IPS DF 19.7 (cell line): ENCODE results near the gene CPO.
A peak's percentile ranks its signal among the peaks of the same experiment; 100 is the strongest.
"Not testable (repeated sequence)": the region's sequence is repeated elsewhere in the genome, so short reads cannot be mapped to it uniquely, and the experiment has no call there.

Source experiments
- DNase-seq: peaks from one replicate; pipeline ENCODE4 v3.0.0-alpha.2; 2013; ENCODE audit warnings: low read depth, low spot score

CPO gene, protein sequence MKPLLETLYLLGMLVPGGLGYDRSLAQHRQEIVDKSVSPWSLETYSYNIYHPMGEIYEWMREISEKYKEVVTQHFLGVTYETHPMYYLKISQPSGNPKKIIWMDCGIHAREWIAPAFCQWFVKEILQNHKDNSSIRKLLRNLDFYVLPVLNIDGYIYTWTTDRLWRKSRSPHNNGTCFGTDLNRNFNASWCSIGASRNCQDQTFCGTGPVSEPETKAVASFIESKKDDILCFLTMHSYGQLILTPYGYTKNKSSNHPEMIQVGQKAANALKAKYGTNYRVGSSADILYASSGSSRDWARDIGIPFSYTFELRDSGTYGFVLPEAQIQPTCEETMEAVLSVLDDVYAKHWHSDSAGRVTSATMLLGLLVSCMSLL

GRCh38 chr2:206939340-206939739 lies at the start of gene CPO:
CPO (plus strand) TSS chr2:206939518; CDS start chr2:206939600, 82 bp downstream.
- DNase-seq, result no peak

- DNase-seq, result no peak
Measured at GRCh38 chr2:206890179-206890578, 49.1 kb upstream of the CPO start.

GRCh38 chr2:206890926-206891325 lies 48.4 kb upstream of the CPO start:
- DNase-seq, result no peak

DNA sequence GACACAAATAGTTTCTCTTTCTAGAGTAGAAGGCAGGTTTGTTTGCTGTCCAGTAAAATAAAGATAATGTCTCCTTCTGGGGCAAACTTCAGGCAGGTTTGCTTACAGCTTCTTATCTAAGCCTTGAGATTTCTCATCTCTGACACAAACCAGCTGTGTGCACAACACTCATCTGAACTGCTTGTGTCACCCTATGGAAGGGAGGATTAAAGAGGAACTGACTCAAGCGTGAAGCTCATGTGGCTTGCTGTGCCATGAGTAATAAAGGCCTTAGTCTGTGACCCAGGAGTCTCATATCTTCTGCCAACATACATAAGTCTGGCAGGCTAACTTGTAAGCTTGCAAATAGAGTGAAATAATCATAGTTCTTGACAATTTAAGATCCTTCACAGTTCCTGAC lies 24.2 kb upstream of the CPO start:
- DNase-seq, result no peak

DNA sequence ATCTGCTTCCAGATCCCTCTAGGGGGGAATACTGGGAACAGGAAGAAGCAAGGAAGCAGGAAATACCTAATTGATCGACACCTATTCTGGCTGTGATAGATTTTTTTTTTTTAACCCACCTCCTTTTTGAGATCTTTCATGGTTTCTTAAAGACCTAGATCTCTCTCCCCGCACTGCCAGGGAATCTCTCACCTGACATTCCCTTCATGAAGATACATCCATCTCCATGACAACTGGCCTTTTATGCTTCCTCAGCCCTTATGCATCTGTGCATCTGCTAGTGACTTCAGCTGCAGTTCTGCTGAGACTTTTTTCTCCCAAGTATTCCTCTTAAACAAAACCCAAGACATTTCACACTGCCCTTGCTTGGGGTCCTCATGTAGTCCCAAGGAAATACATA lies 21.1 kb upstream of the CPO start:
- DNase-seq, result peak; percentile 15

DNA sequence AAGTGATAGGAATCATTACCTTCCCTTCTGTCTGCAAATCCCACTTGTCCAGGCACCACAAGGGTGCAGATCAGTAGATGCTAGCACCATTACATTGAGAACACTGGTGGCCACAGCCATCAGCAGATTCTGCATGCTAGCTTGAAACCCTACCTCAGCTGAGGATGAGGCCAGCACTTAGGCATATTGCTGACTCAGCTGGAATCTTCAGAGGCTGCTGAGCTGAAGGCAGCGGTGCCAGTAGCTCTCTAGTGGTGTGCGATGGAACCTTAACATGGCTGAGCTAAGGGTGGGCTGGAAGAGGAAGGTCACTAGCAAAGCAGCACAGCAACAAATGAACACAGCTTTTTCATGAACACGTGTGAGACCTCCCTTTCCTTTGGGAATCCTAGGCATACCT lies 19.0 kb upstream of the CPO start:
- DNase-seq, result no peak

DNA sequence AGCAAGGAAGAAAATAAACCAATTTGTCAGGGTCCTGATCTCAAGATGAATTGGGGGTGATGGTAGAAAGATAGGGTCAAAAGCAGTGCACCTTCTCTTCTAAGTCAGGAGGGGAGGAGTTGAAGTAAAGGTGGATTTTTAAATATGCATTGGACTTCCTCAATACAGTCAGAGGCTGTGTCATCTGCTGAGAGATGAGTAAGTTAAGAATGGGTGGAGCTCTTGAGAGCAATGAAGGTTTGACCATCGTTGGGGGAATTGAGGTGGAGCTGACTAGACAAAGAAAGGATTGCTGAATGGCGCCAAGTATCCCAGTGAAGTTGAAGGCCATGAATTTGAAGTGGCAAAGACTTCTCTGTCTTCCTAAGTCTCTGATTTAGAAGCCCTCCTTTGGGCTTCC lies 18.4 kb upstream of the CPO start:
- DNase-seq, result no peak

- no peak for DNase-seq
Measured at GRCh38 chr2:206921529-206921928, 17.8 kb upstream of the CPO start.

- DNase-seq, result no peak
Measured at GRCh38 chr2:206935991-206936842, 3.1 kb upstream of the CPO start.

DNA sequence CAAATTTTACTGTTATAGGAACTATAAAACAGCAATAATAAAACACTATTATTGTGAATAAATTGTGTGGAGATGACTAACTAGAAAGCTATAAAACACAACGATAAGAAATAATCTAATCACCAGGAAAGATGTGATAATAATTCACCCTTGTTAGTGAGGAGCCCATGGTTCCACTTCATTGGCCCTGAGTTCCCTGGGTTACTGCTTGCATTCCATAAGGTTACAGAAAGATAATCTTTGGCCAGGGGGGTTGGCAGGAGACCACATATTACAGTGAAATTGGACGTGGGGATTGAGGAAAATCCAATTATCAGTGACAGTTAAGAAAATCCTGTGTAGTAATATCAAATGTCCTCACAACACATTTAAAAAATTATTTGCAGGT lies 2.5 kb upstream of the CPO start:
- no peak for DNase-seq

DNA sequence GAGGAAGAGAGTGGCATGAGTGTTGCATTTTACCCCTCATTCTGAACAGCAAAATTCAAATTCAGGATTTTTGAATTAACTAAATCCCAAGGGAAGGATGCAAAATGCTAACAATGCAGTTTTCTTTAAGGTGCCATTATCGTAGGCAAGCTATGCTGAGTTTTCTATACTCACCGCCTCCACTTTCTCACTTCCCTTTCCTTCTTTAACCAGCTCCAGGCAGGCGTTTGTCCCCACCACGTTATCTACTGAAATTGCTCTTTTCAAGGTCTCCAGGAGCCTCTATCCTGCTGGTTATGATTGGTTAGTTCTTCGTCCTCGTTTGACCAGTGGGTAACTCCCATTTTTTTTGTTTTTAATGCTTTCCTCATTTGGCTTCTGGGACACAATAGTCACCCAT lies 1.8 kb upstream of the CPO start:
- DNase-seq, result no peak

GRCh38 chr2:206940546-206940945 lies 1.2 kb downstream of the CPO start:
- no peak for DNase-seq

- DNase-seq, result no peak
Measured at GRCh38 chr2:206942592-206943478, 3.5 kb downstream of the CPO start.

DNA sequence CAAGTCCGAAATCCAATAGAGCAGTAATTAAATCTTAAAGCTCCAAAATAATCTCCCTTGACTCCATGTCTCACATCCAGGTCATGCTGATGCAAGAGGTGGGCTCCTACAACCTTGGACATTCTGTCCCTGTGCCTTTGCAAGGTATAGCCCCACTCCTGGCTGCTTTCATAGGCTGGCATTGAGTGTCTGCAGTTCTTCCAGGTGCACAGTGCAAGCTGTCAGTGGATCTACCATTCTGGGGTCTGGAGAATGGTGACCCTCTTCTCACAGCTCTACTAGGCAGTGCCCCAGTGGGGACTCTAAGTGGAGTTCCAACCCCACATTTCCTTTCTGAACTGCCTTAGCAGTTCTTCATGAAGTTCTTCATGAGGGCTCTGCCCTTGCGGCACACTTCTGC lies 14.1 kb downstream of the CPO start:
- DNase-seq, result not testable (repeated sequence)

DNA sequence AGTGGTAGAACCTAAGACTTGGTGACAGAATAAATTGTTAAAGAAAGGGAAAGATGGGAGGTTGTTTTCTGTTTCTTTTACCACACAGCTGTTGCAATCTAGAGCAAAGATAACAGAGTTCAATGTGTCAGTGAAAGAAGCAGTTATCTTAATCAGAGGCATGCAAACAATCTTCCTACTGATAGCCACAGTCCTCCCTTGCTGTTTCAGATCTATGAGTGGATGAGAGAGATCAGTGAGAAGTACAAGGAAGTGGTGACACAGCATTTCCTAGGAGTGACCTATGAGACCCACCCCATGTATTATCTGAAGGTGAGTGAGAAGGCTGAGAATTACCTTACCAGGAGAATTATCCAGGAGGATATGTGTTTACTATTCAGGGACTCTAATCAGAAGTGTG lies 15.9 kb downstream of the CPO start:
- DNase-seq, result no peak

DNA sequence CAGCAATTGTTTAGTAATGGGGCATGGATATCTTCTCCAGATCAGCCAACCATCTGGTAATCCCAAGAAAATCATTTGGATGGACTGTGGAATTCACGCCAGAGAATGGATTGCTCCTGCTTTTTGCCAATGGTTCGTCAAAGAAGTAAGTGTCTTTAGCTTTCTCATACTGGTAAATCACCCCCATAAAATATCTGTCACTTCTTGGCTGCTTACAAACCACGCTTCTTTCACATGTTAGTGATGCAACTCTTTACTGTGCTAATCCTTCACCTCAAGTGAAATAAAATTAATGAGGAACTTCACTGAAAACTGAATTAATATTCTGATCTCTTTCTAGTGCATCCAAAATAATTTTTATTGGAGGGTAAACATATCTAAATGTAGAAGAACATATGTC lies 18.9 kb downstream of the CPO start:
- DNase-seq, result no peak

- no peak for DNase-seq
Measured at GRCh38 chr2:206962966-206963365, 23.6 kb downstream of the CPO start.

- DNase-seq, result no peak
Measured at GRCh38 chr2:206968134-206969086, 29.1 kb downstream of the CPO start.

DNA sequence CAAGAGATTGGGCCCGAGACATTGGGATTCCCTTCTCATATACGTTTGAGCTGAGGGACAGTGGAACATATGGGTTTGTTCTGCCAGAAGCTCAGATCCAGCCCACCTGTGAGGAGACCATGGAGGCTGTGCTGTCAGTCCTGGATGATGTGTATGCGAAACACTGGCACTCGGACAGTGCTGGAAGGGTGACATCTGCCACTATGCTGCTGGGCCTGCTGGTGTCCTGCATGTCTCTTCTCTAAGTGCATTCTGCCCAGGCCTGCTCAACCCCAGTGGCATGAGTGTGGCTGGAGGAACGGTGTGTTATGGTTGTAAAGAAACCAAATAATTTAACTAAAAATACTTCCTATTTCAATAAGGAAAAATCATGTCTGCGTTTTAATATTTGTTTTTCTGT lies 29.9 kb downstream of the CPO start:
- no peak for DNase-seq

DNA sequence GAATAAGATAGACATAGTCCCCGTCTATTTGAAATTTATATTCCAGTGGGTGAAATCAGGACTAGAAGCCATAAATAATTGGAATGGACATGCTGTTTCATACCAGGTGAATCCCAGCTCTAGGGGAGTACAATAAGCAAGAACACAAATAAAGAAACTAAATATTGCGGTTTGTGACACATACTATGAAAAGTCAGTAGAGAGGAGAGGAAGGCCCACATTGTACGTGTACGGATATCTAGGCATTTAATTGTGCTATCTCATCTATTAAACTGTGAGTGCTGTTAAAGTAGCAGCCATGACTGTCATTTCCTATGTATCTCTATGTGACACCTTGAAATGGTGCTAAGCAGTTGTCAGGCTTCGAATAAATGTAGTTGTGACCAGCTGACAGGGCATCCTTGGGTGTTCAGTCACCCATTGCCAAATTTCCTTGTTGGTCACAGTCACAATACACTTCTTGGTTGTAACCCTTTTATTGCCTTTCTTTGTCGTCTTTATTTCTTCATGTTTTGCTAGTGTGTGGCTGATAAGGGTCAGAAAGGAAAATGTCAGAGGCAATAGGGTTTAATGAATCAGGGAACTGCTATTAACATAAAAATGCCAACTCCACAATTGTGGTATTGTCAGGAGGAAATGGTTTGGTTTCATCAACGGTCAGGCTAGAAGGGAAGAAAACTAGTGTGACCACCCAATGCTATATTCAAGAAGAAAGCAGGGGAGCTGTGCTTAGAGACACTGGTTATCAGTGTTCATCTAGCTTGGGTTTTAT lies 31.5 kb downstream of the CPO start:
- no peak for DNase-seq
